WERI-Rb-1 (cell line): ENCODE data around the gene TASP1.

Source experiments
- DNase-seq: peaks from one replicate; pipeline ENCODE4 v3.0.0-alpha.2; 2020
- H3K27ac ChIP-seq: fragments of 250-450 bp; sonication (Bioruptor Pico); 2 replicates; pipeline ENCODE4 v1.5.1; 2020; ENCODE audit warnings: mild to moderate bottlenecking, moderate library complexity
- H3K27me3 ChIP-seq: fragments of 250-450 bp; sonication (Bioruptor Pico); 2 replicates; pipeline ENCODE4 v1.5.1; 2021; ENCODE audit warnings: mild to moderate bottlenecking, low read depth, moderate library complexity; ENCODE audit not compliant: insufficient read depth, severe bottlenecking
- H3K36me3 ChIP-seq: fragments of 250-450 bp; sonication (Bioruptor Pico); 2 replicates; pipeline ENCODE4 v1.5.1; 2020; ENCODE audit warnings: mild to moderate bottlenecking, moderate library complexity
- H3K4me3 ChIP-seq: 2 replicates; pipeline ENCODE4 v1.5.1; 2011; ENCODE audit warnings: low read depth, mild to moderate bottlenecking, control low read depth, low read length
- H3K9me3 ChIP-seq: fragments of 250-450 bp; sonication (Bioruptor Pico); 2 replicates; pipeline ENCODE4 v1.5.1; 2021; ENCODE audit warnings: mild to moderate bottlenecking, moderate library complexity; ENCODE audit not compliant: severe bottlenecking
- TF ChIP-seq, protein P1 (sequence below): IDR thresholded peaks from 2 replicates; pipeline ENCODE4 v1.5.1; 2011; ENCODE audit warnings: low read depth, mild to moderate bottlenecking, control low read depth, inconsistent platforms, low read length

The TASP1 gene

DNA sequence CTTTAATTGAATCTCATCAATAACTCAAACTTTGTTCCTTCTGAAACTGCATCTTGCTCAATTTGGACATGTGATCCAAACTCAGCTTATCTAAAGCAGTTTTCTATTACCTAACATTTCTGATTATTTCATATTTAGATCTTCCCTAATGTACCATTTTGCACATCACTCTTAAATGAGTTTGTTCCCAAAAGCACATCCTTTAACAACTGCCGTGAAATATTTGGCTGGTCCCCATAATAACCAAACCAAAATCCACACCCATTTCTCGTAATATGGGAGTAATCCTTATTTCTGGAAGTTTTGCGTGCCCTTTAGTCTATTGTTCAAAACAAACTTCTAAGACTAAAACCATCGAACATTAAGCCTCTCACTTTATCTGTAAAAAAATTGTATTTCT, 94.9 kb downstream of the TASP1 start:
- TF ChIP-seq, protein P1, sequence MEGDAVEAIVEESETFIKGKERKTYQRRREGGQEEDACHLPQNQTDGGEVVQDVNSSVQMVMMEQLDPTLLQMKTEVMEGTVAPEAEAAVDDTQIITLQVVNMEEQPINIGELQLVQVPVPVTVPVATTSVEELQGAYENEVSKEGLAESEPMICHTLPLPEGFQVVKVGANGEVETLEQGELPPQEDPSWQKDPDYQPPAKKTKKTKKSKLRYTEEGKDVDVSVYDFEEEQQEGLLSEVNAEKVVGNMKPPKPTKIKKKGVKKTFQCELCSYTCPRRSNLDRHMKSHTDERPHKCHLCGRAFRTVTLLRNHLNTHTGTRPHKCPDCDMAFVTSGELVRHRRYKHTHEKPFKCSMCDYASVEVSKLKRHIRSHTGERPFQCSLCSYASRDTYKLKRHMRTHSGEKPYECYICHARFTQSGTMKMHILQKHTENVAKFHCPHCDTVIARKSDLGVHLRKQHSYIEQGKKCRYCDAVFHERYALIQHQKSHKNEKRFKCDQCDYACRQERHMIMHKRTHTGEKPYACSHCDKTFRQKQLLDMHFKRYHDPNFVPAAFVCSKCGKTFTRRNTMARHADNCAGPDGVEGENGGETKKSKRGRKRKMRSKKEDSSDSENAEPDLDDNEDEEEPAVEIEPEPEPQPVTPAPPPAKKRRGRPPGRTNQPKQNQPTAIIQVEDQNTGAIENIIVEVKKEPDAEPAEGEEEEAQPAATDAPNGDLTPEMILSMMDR: no peak
- H3K27me3 ChIP-seq: no peaks in the 10 kb centered on the region
- no peak overlapping the region for H3K27ac ChIP-seq
- H3K4me3 ChIP-seq: no peak overlapping the region
- no peaks in the 10 kb centered on the region for H3K36me3 ChIP-seq
- no peaks in the 10 kb centered on the region for H3K9me3 ChIP-seq
- DNase-seq: no peak

DNA sequence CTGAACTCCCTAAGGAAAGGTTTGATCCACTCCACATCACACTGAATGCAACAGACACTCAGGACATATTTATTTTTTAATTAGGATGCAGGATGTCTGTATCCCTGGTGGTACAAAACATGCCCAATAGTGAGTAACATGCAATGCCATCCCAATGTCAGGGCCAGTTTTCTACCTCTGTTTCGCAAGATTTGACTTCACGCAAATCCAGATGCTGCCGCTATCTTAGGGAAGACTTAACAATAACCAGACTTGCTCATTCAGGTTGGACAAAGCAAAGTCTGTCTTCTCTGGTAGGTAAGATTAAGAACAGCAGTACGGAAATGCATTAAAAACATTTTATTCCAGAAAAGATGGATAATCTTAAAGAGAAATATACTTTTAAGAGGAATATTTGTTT, 103.1 kb downstream of the TASP1 start:
- no peaks in the 10 kb centered on the region for H3K36me3 ChIP-seq
- H3K9me3 ChIP-seq: no peaks in the 10 kb centered on the region
- no peak overlapping the region for H3K27ac ChIP-seq
- H3K4me3 ChIP-seq: no peak overlapping the region
- no peak for DNase-seq
- TF ChIP-seq, protein P1: no peak
- H3K27me3 ChIP-seq: no peaks in the 10 kb centered on the region

DNA sequence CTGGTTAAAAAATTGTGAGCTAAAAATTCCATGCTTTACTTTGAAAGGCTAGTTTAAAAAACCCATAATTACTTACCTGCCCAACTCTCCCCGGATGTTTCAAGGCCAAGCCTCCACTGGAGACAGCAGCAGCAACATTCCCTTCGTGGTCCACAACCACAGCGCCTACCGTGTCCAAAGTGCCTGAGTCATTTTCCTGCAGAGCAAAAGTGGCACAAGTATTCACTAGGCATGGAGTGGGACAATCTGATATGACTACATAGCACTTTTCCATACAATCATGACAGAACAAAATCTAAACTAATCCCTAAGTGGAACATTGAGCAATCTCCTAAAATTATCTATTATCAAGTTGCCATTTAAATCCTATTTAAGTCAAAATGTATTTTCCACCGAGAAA, 104.8 kb downstream of the TASP1 start:
- Histone ChIP-seq H3K27ac (no peak overlapping the region), H3K9me3 (no peaks in the 10 kb centered on the region), H3K4me3 (no peak overlapping the region), H3K27me3 (no peaks in the 10 kb centered on the region), H3K36me3 (no peaks in the 10 kb centered on the region)
- TF ChIP-seq, protein P1: no peak
- DNase-seq: no peak

DNA sequence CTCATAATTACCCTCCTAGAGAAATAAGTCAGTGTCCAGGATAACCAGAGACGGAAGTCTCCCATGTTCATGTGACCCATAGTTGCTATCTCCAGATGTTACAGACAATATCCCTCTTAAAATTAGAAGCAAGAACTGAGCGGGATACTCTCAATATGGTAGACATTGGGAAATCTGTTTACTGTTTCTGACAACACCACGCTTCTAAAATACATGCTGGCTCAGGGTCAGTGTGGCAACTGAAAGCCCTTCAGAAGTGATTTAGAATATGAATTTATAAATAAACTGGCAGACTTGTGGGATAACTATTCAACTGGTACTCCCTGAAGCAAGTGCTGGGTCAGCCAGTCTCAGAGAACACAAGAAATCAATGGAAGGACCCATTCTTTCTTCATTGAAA, 108.6 kb downstream of the TASP1 start:
- H3K27me3 ChIP-seq: no peaks in the 10 kb centered on the region
- TF ChIP-seq, protein P1: no peak
- H3K4me3 ChIP-seq: no peak overlapping the region
- H3K9me3 ChIP-seq: no peaks in the 10 kb centered on the region
- no peak overlapping the region for H3K27ac ChIP-seq
- no peak for DNase-seq
- H3K36me3 ChIP-seq: no peaks in the 10 kb centered on the region

DNA sequence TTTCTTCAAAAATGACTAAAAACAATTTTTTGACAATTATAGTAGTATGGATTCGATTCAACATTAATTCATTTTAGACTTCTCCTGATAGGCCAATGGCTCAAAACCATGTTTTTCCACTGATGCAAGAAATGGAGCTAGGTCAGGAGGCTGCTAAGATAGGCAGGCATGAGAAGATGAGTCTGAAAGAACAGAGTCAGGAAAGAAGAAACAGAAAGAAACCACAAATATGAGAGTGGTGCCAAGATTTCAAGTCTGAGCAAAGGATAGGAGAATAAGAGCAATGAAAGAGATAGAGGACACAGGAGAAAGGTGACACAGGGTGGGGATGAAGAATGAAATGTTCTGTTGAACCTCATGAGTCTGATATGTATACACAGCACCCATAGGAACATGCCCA, 112.2 kb downstream of the TASP1 start:
- H3K36me3 ChIP-seq: no peaks in the 10 kb centered on the region
- H3K27ac ChIP-seq: no peak overlapping the region
- TF ChIP-seq, protein P1: no peak
- DNase-seq: no peak
- H3K4me3 ChIP-seq: no peak overlapping the region
- no peaks in the 10 kb centered on the region for H3K27me3 ChIP-seq
- H3K9me3 ChIP-seq: no peaks in the 10 kb centered on the region

DNA sequence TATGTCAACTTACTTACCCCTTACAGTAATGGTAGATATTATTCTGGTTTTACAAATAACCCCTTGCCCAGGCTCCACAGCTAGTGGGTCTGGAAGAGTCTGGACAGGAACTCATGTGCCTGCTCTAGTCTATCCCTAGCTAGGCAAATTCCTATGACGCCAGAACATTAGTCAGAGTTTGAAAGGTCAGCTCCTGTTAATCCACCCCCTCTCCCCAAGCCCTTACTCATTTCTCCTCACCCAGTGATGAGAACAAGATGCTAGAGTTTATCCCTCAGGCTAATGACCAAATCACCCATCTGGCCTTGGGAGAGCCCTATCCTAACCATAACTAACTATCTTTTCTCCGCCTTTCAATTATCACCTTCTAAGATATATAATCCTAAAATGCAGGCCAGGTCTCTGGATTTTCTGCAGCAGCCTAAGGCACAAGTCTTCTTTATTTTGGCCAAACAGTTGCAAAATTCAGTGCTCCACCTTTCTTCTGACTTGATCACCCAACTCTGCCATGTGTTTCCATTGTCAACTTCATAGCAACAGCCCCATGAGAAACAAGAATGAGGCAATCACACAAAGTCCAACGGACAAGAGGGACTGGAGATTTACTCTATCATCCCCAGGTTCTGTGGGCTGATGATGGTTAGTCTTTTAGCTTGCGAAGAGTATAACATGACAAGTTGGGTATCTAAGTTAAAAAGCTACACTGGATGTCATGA, 113.3 kb downstream of the TASP1 start:
- DNase-seq: no peak
- Histone ChIP-seq H3K36me3 (no peaks in the 10 kb centered on the region), H3K4me3 (no peak overlapping the region), H3K9me3 (no peaks in the 10 kb centered on the region), H3K27ac (no peak overlapping the region), H3K27me3 (no peaks in the 10 kb centered on the region)
- TF ChIP-seq, protein P1: no peak
